ENCODE results near the gene C11orf54.
A peak's percentile ranks its signal among the peaks of the same experiment; 100 is the strongest.

Gene C11orf54

DNA sequence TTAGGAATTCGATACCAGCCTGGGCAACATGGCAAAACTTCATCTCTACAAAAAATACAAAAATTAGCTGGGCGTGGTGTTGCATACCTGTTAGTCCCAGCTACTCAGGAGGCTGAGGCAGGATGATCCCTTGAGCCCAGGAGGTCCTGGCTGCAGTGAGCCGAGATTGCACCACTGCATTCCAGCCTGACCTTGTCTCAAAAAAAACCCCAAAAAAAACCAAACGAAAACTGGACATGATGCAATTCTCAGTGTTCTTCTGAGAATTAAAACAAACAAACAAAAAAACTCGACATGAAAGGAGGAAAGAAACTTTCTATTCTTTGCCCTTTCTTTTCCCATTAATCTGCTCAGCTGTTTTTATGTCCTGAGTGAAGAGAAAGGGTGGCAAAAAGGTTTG lies 50.0 kb downstream of the C11orf54 start:
- no peak overlapping the region for H3K4me3 ChIP-seq (replicated peaks in 1 of 2; ENCODE audit: low read depth in 2 of 2, low read length in 2 of 2)
- peak in 1 of 2 donors; percentile 65 for DNase-seq (ENCODE audit: low read depth in 2 of 2)
- TF ChIP-seq, protein P1, sequence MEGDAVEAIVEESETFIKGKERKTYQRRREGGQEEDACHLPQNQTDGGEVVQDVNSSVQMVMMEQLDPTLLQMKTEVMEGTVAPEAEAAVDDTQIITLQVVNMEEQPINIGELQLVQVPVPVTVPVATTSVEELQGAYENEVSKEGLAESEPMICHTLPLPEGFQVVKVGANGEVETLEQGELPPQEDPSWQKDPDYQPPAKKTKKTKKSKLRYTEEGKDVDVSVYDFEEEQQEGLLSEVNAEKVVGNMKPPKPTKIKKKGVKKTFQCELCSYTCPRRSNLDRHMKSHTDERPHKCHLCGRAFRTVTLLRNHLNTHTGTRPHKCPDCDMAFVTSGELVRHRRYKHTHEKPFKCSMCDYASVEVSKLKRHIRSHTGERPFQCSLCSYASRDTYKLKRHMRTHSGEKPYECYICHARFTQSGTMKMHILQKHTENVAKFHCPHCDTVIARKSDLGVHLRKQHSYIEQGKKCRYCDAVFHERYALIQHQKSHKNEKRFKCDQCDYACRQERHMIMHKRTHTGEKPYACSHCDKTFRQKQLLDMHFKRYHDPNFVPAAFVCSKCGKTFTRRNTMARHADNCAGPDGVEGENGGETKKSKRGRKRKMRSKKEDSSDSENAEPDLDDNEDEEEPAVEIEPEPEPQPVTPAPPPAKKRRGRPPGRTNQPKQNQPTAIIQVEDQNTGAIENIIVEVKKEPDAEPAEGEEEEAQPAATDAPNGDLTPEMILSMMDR (IDR thresholded peaks at IDR 0.05; ENCODE audit: low read depth, low read length) = no peak

DNA sequence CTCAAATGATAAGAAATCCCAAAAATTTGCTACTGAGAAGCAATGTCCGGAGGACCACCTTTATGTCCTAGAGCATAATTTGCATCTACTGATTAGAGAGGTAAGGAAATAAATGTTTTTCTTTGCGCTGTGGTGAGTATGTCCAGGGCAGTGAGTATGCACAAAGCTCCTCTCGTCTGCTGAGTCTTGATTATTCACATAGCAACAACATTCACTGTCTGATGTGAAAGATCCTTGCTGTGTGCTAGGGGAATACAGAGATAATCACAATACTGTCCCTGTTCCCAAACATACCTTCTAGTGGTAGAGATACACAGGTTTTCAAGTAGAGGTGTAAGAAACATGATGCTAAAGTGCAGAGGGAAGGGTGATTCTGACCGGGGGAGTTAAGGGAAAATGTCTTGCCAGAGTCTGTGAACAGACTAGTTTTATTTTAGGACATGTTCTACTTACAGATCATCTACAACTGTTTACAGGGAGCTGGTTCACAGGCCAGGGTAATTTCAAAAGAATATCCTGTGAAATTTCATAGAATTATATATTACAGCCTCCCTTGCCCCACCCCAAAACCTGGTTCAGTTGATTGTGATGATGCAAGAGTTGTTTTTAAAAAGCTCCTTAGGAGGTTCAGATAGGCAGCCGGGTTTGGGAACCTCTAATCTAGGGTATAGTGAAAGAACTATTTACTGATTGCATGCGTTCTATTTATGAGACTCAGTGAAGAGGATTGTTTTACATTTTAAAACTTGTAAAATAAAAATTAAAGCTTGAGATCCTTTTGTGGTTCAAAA lies 55.2 kb downstream of the C11orf54 start:
- TF ChIP-seq, protein P1 (IDR thresholded peaks at IDR 0.05; ENCODE audit: low read depth, low read length) = no peak
- no peak for DNase-seq (ENCODE audit: low read depth in 2 of 2)
- H3K4me3 ChIP-seq (replicated peaks in 1 of 2; ENCODE audit: low read depth in 2 of 2, low read length in 2 of 2) = no peak overlapping the region

DNA sequence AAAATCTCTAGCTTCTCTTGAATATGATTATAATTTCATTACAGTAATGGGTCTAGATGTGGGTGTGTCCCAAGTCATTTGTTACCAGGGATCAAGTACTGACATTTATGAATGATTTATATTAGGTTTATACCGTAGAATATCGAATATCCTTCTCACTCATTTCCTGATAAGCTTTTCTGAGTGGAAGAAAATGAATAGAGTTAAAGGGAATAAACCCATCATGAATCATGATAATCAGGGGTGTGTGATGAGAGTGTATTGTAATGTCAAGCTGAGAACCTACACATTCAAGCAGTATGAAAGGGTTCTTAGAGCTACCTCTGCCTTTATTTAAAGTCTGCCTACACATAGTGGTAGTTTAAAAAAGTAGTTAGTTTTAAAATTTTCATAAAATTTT lies 59.9 kb downstream of the C11orf54 start:
- H3K4me3 ChIP-seq (replicated peaks in 1 of 2; ENCODE audit: low read depth in 2 of 2, low read length in 2 of 2) = no peak overlapping the region
- TF ChIP-seq, protein P1 (IDR thresholded peaks at IDR 0.05; ENCODE audit: low read depth, low read length) = no peak
- DNase-seq (ENCODE audit: low read depth in 2 of 2) = no peak

DNA sequence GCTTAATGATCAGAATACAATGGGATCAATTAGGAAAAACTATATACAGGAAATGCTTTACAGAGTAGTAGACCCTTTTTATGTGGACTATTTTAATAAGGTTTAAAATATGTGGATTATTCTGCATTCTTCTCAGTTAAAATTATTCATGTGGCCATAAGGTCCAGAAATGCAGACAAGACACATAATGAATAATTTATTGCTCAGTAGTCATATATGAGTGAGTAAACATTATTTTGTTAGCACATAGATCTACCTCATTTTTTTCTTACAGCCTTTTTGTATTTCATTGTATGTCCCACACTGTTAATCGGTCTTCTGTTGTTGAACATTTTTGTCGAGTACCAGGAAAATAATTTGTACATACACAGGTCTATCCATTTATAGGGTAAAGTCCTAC lies 63.4 kb downstream of the C11orf54 start:
- H3K4me3 ChIP-seq (replicated peaks in 1 of 2; ENCODE audit: low read depth in 2 of 2, low read length in 2 of 2) = no peak overlapping the region
- DNase-seq (ENCODE audit: low read depth in 2 of 2) = no peak
- TF ChIP-seq, protein P1 (IDR thresholded peaks at IDR 0.05; ENCODE audit: low read depth, low read length) = no peak

DNA sequence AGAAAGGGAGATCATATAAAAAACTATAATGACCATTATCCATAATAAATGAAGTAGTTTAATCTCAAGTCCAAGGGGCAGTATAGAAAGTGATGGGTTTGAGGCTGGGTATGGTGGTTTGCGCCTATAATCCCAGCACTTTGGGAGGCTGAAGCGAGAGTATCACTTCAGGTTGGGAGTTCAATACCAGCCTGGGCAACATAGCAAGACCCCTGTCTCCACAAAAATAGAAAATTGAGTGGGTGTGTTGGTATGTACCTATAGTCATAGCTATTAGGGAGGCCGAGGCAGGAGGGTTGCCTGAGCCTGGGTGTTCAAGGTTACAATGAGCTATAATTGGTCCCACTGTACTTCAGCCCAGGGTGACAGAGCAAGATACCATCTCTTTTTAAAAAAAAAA lies 66.5 kb downstream of the C11orf54 start:
- H3K4me3 ChIP-seq (replicated peaks in 1 of 2; ENCODE audit: low read depth in 2 of 2, low read length in 2 of 2) = no peak overlapping the region
- TF ChIP-seq, protein P1 (IDR thresholded peaks at IDR 0.05; ENCODE audit: low read depth, low read length) = no peak
- DNase-seq (ENCODE audit: low read depth in 2 of 2) = no peak

DNA sequence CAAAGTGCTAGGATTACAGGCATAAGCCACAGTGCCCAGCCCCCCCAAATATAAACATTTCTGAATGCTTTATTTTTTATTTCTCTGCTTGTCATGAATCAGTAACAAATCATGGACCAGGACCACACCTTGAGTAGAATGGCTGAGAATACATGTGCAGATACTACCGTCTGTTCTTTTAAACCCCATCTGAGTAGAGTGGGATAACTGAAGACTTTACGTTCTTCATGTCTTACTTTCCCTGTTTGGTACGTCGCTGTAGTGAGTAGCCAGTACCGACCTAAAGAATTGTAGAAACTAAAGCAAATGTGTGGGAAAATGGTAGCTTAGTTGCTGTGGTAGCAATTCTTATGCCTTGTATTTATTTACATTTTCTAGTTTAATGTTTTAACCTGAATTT lies 72.5 kb downstream of the C11orf54 start:
- no peak overlapping the region for H3K4me3 ChIP-seq (replicated peaks in 1 of 2; ENCODE audit: low read depth in 2 of 2, low read length in 2 of 2)
- no peak for DNase-seq (ENCODE audit: low read depth in 2 of 2)
- TF ChIP-seq, protein P1 (IDR thresholded peaks at IDR 0.05; ENCODE audit: low read depth, low read length) = no peak

Measured in cardiac fibroblast (primary cell).